IMR-90 (cell line): ENCODE results near the gene FZD4. TPM values are rescaled to one million over a fixed set of nuclear protein-coding genes. Genes with fewer than 3 reads are reported as not detected.
A peak's percentile ranks its signal among the peaks of the same experiment; 100 is the strongest.
"Not testable (repeated sequence)": the region's sequence is repeated elsewhere in the genome, so short reads cannot be mapped to it uniquely, and the experiment has no call there.

Experiments used
- ATAC-seq: fragments of 200-7000 bp; cut with Tn5 transposase; 2 replicates; pipeline ENCODE4 v1.9.1; 2020; ENCODE audit warnings: low read depth, mild to moderate bottlenecking, moderate library complexity
- BruUV-seq: library from RNA; stranded (reverse); fragments of 400-500 nt; replicated peaks from 2 replicates; lab custom pipeline; 2021; lab: Mats Ljungman, UMichigan
- CTCF ChIA-PET: fragments of 300-600 bp; formaldehyde crosslinking; extraction: SDS; loops from one replicate; lab custom pipeline; 2021; ENCODE audit warnings: antibody characterized with exemption; lab: Yijun Ruan, JAX
- POLR2A ChIA-PET: fragments of 300-600 bp; sonication (Branson Sonifier 250); formaldehyde crosslinking; loops from one replicate; lab custom pipeline; 2022; ENCODE audit warnings: antibody characterized with exemption; ENCODE audit not compliant: unreplicated experiment; lab: Charles Lee
- DNase-seq: peaks from one replicate; pipeline ENCODE4 v3.0.0; 2013
- H2AFZ ChIP-seq: replicated peaks from 2 replicates; pipeline ENCODE3; 2013; ENCODE audit warnings: low read length, mild to moderate bottlenecking; ENCODE audit not compliant: poor library complexity
- H2AK5ac ChIP-seq: 2 replicates; pipeline ENCODE4 v1.6.1; 2013; ENCODE audit warnings: low read depth, low read length, inconsistent platforms
- H2AK9ac ChIP-seq: replicated peaks from 2 replicates; pipeline ENCODE3; 2013; ENCODE audit warnings: mild to moderate bottlenecking, low read depth, low read length, moderate library complexity; ENCODE audit not compliant: poor library complexity
- H2BK120ac ChIP-seq: 2 replicates; pipeline ENCODE4 v1.6.1; 2013; ENCODE audit warnings: low read depth, low read length, inconsistent platforms
- H2BK15ac ChIP-seq: 3 replicates; pipeline ENCODE4 v1.6.1; 2013; ENCODE audit warnings: low read depth, low read length, inconsistent platforms
- H2BK20ac ChIP-seq: 2 replicates; pipeline ENCODE4 v1.6.1; 2013; ENCODE audit warnings: low read depth, mild to moderate bottlenecking, inconsistent platforms, low read length, moderate library complexity
- H2BK5ac ChIP-seq: 2 replicates; pipeline ENCODE4 v1.6.1; 2013; ENCODE audit warnings: mild to moderate bottlenecking, low read depth, low read length, inconsistent platforms; ENCODE audit not compliant: poor library complexity, severe bottlenecking
- H3K14ac ChIP-seq: replicated peaks from 2 replicates; pipeline ENCODE4 v1.6.1; 2013; ENCODE audit warnings: low read depth, low read length, inconsistent platforms
- H3K18ac ChIP-seq: 2 replicates; pipeline ENCODE4 v1.6.1; 2013; ENCODE audit warnings: low read depth, low read length, control low read depth
- H3K23ac ChIP-seq: 2 replicates; pipeline ENCODE4 v1.6.1; 2013; ENCODE audit warnings: low read depth, low read length, inconsistent platforms
- H3K27ac ChIP-seq: 2 replicates; pipeline ENCODE4 v1.5.1; 2013; ENCODE audit warnings: mild to moderate bottlenecking, control low read depth, low read length; ENCODE audit not compliant: insufficient read depth
- H3K27me3 ChIP-seq: 2 replicates; pipeline ENCODE4 v1.6.1; 2013; ENCODE audit warnings: low read length; ENCODE audit not compliant: control insufficient read depth, insufficient read depth
- H3K36me3 ChIP-seq: 2 replicates; pipeline ENCODE4 v1.6.1; 2013; ENCODE audit warnings: low read length, mixed read lengths; ENCODE audit not compliant: control insufficient read depth, insufficient read depth
- H3K4ac ChIP-seq: 2 replicates; pipeline ENCODE4 v1.6.1; 2013; ENCODE audit warnings: low read depth, low read length, inconsistent platforms
- H3K4me1 ChIP-seq: 2 replicates; pipeline ENCODE4 v1.6.1; 2013; ENCODE audit warnings: low read length, mixed read lengths; ENCODE audit not compliant: control insufficient read depth, insufficient read depth
- H3K4me2 ChIP-seq: 2 replicates; pipeline ENCODE4 v1.6.1; 2013; ENCODE audit warnings: low read depth, mild to moderate bottlenecking, control low read depth, low read length, moderate library complexity
- H3K4me3 ChIP-seq: 2 replicates; pipeline ENCODE4 v1.5.1; 2013; ENCODE audit warnings: low read depth, mild to moderate bottlenecking, control low read depth, low read length, moderate library complexity; ENCODE audit not compliant: insufficient read depth
- H3K56ac ChIP-seq: 2 replicates; pipeline ENCODE4 v1.6.1; 2013; ENCODE audit warnings: low read length, inconsistent platforms; ENCODE audit not compliant: insufficient read depth; ENCODE audit errors: extremely low read depth
- H3K79me1 ChIP-seq, 2 experiments: 2 replicates each; pipeline ENCODE4 v1.6.1; 2013; ENCODE audit warnings: low read length in 2 of 2, inconsistent platforms in 1 of 2, low read depth in 1 of 2
- H3K9ac ChIP-seq: 2 replicates; pipeline ENCODE4 v1.6.1; 2013; ENCODE audit warnings: low read depth, low read length, control low read depth
- H3K9me1 ChIP-seq: 2 replicates; pipeline ENCODE4 v1.6.1; 2013; ENCODE audit warnings: low read length, inconsistent platforms; ENCODE audit not compliant: insufficient read depth
- H3K9me3 ChIP-seq: 2 replicates; pipeline ENCODE4 v1.6.1; 2013; ENCODE audit warnings: low read length; ENCODE audit not compliant: control insufficient read depth, insufficient read depth
- H4K20me1 ChIP-seq: 2 replicates; pipeline ENCODE4 v1.6.1; 2013; ENCODE audit warnings: low read length, inconsistent platforms; ENCODE audit not compliant: insufficient read depth
- H4K5ac ChIP-seq: 2 replicates; pipeline ENCODE4 v1.6.1; 2013; ENCODE audit warnings: mild to moderate bottlenecking, low read depth, low read length, control low read depth
- H4K8ac ChIP-seq, 2 experiments: 2 replicates each; pipeline ENCODE4 v1.6.1; 2013; ENCODE audit warnings: low read depth in 2 of 2, low read length in 2 of 2, control low read depth in 1 of 2, inconsistent platforms in 1 of 2
- H4K91ac ChIP-seq: 2 replicates; pipeline ENCODE4 v1.6.1; 2013; ENCODE audit warnings: low read depth, low read length, inconsistent platforms; ENCODE audit not compliant: insufficient read depth
- FOS ChIP-seq: fragments of 150-350 bp; IDR thresholded peaks from 2 replicates; pipeline ENCODE4 v1.6.1; 2016; ENCODE audit warnings: low read depth, low read length
- POLR2A ChIP-seq: IDR thresholded peaks from 2 replicates; pipeline ENCODE4 v1.6.1; 2012; ENCODE audit warnings: mild to moderate bottlenecking, low read depth, low read length
- WGBS, 2 experiments: methylation state at CpG; one replicate each; pipeline versions ENCODE4 v1.1.5 to v1.1.7; 2013; ENCODE audit warnings: missing lambda C conversion rate in 2 of 2; ENCODE audit not compliant: insufficient read length in 1 of 2; ENCODE audit errors: extremely low coverage in 2 of 2; 5-methylcytosine and 5-hydroxymethylcytosine counted together
- dilution Hi-C: fragments of 300-500 bp; cut with HindIII; formaldehyde crosslinking; loops from one replicate; pipeline ENCODE4 v1.14.3; 2018; ENCODE audit warnings: low sequenced_read_pairs; ENCODE audit not compliant: unreplicated experiment
- in situ Hi-C: fragments of 300-500 bp; cut with MboI; formaldehyde crosslinking; loops from 3 replicates; pipeline ENCODE4 v1.14.3; 2019; ENCODE audit warnings: low sequenced_read_pairs, inconsistent platforms, mixed read lengths
- intact Hi-C: fragments of 100-400 bp; cut with micrococcal nuclease; formaldehyde crosslinking; loops from 2 replicates; pipeline ENCODE4 v1.10.0; 2022
- polyA plus RNA-seq, 3 experiments: library from polyadenylated mRNA; depleted of rRNA; stranded (reverse); fragments of >200 nt; gene quantifications; 2 replicates each; pipeline ENCODE4 v1.2.3, GENCODE V29; 2012; ENCODE audit warnings: low replicate concordance in 1 of 3
- total RNA-seq: library from RNA; depleted of rRNA; stranded (reverse); fragments of >200 nt; gene quantifications from 2 replicates; pipeline ENCODE4 v1.2.3, GENCODE V29; 2012

Gene FZD4
- total and polyA plus RNA-seq, 2 of the 4 experiments (the other 2 are of a cell fraction) = 3.7 to 7.7 TPM

DNA sequence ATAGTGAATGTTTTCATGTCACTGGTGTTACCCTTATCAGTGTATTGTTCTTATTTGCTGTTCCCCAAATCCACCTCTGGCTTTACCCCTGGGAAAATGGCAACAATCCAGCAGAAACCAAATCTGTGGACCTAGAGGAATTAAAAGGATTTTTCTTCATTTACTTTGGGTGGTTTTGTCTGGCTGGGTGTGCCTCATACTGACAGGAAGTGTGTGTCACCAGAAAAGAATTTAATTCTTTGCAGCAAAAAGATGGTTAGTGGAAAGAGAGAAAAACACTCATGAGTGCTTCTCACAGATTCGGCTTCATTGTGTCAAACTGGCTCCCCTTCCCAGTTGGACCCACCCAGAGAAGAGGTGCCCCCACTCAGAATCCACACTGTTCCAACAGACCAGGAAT is 38.9 kb downstream of the FZD4 start:
- Histone ChIP-seq H3K9me1 (peaks cover 2% of the 10 kb centered on the region; the same call in 1 of the 2 replicates), H4K5ac (peak overlapping the region; percentile 99), H3K36me3 (no peaks in the 10 kb centered on the region), H2BK120ac (peak overlapping the region; percentile 100), H3K4me3 (no peak overlapping the region), H3K4me2 (peak overlapping the region; percentile 86), H2BK15ac (peak overlapping the region; percentile 97), H2AK9ac (peak overlapping the region; percentile 95), H2AFZ (peak overlapping the region; percentile 94), H2AK5ac (peak overlapping the region; percentile 88), H3K18ac (peak overlapping the region; percentile 96), H3K27ac (peak overlapping the region; percentile 93), H3K79me1 (peaks cover 0 to 4% of the 10 kb centered on the region in 2 experiments; a peak in 1 of 4 replicates), H4K91ac (peak overlapping the region; percentile 99), H3K56ac (peak overlapping the region; percentile 90), H3K4me1 (peaks cover 7% of the 10 kb centered on the region), H4K8ac (peak overlapping the region; percentile 95 to 99), H3K4ac (peak overlapping the region; percentile 99), H3K23ac (peak overlapping the region; percentile 95), H3K27me3 (no peaks in the 10 kb centered on the region), H4K20me1 (no peaks in the 10 kb centered on the region), H3K9ac (no peak overlapping the region; the same call in 1 of the 2 replicates), H3K9me3 (0 out of 2 replicates have a peak, but pooled peaks cover 2% of the 10 kb centered on the region), H3K14ac (peak overlapping the region; percentile 94), H2BK20ac (peak overlapping the region; percentile 100), H2BK5ac (peak overlapping the region; percentile 88)
- DNase-seq = peak; percentile 76
- TF ChIP-seq POLR2A (no peak), FOS (0 out of 2 replicates have a peak, but pooled peaks have one; percentile 28)
- POLR2A ChIA-PET = interaction anchor here (0.6 kb wide), 1 partner anchor 12 kb away, joined by 9 read pairs; no protein-coding TSS in a partner anchor
- in situ Hi-C loops (loop anchor here (5.0 kb wide), 1 partner anchor 459 kb away; no protein-coding TSS in a partner anchor), intact Hi-C loops (loop anchor here (10.0 kb wide), 1 partner anchor 242 kb away; the partner anchor contains the start of gene ME3), dilution Hi-C loops (no loop called here)
- WGBS, 2 experiments = no CpG with 5 or more reads among the region's 1 CpG
- CTCF ChIA-PET = interaction anchor here (1.4 kb wide), 1 partner anchor 461 kb away, joined by 3 read pairs; no protein-coding TSS in a partner anchor
- BruUV-seq = no TSS peak
- ATAC-seq = peak; percentile 79

GRCh38 chr11:86915850-86916249 is 39.3 kb downstream of the FZD4 start:
- Histone ChIP-seq H2BK20ac (peak overlapping the region; percentile 73; the same call in 1 of the 2 replicates), H3K14ac (0 out of 2 replicates have a peak overlapping the region, but pooled peaks have one; percentile 31), H3K18ac (0 out of 2 replicates have a peak overlapping the region, but pooled peaks have one; percentile 43), H2BK15ac (peak overlapping the region; percentile 80; the same call in 1 of the 3 replicates), H2BK5ac (peak overlapping the region; percentile 88), H4K5ac (0 out of 2 replicates have a peak overlapping the region, but pooled peaks have one; percentile 74), H4K8ac (0 out of 4 replicates have a peak overlapping the region, but pooled peaks of 1 of the 2 experiments have one; percentile 40), H4K91ac (peak overlapping the region; percentile 58), H3K4ac (peak overlapping the region; percentile 68; the same call in 1 of the 2 replicates), H2BK120ac (peak overlapping the region; percentile 76), H3K27ac (peak overlapping the region; percentile 37; the same call in 1 of the 2 replicates)
- H3K4me2 ChIP-seq, H3K23ac ChIP-seq, H3K27me3 ChIP-seq, ATAC-seq, H2AK9ac ChIP-seq, H2AFZ ChIP-seq, H3K36me3 ChIP-seq, H3K9ac ChIP-seq, H4K20me1 ChIP-seq, dilution Hi-C loops, H3K79me1 ChIP-seq, H3K4me3 ChIP-seq, H2AK5ac ChIP-seq, H3K4me1 ChIP-seq, H3K9me3 ChIP-seq, DNase-seq, H3K56ac ChIP-seq, H3K9me1 ChIP-seq, BruUV-seq, POLR2A ChIA-PET: not testable (repeated sequence)
- WGBS, 2 experiments = no CpG with 5 or more reads among the region's 1 CpG
- intact Hi-C loops (loop anchor here (10.0 kb wide), 1 partner anchor 241 kb away; the partner anchor contains the start of gene ME3), in situ Hi-C loops (loop anchor here (5.0 kb wide), 1 partner anchor 459 kb away; no protein-coding TSS in a partner anchor)
- CTCF ChIA-PET = interaction anchor here (1.4 kb wide), 1 partner anchor 461 kb away, joined by 3 read pairs; no protein-coding TSS in a partner anchor
